ENCODE data around the gene SLC6A9. TPM values are rescaled to one million over a fixed set of nuclear protein-coding genes. Genes with fewer than 3 reads are reported as not detected.

SLC6A9 gene
- polyA plus RNA-seq (2011; rRNA removed) = 9.0 and 10.5 TPM in 2 replicates
- 6.4 and 8.3 TPM in 2 replicates for polyA plus RNA-seq (2012; cell fraction: cytosol; rRNA removed)
- polyA plus RNA-seq (2012; cell fraction: nucleus; rRNA removed) = 15.9 and 22.1 TPM in 2 replicates
- 11.1 to 17.7 TPM (median 17.3 TPM) in 3 replicates for polyA plus RNA-seq (2017; fragmentation: RNase III; extraction: RNeasy Plus Mini Kit Qiagen cat#74134 plus additional on column Dnase treatment)
- 22.0 and 24.1 TPM in 2 replicates for polyA minus RNA-seq (2011; rRNA and poly(A)+ RNA removed)

DNA sequence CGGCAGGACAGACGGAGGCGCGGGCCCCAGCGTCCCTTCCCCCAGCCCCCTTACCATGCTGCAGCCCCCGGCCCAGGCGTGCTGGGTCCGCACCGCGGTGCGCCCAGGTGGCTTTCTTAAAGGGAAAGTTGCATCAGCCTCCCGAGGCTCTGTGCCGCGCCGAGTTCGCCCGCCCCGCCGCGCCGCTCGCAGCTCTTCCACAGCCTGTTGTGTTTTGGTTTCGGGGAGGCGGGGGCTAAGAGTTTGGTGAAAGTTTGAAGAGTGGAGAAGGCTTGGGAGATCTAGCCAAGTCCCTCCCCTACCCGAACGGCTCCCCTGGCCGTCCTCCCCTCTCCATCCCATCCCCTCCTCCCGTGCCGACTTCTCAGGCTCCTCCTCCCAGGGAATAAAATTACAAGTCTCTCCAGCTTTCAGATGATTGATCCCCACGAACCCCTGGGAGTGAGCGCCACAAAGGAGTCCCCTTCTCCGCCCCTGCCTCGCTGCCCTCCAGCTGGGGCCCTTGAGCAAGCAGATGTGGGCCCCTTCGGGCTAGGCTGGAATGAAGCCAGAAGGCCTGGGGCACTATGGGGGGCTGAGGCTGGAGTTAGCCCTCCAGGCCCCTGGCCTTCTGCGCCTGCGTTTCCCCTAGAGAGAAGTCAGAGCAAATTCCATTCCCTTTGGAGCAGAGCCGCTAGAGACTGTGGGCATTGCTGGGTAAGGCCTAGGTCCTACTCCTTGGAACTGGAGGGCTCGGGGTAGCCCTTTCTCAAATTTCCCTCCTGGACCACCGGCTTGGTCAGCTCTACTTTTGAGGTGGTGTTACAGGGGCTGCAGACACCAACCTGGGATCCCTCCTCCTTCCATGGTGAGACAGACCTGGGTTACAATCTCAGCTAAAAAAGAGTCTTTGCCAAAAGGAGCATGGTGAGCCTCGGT lies at the start of gene SLC6A9:
SLC6A9 (minus strand) TSS at position 211 of the 918 bp plus-strand sequence. CDS start 7,185 bp downstream, outside the sequence.
- peaks cover 40% of the 10 kb centered on the region for H3K4me1 ChIP-seq
- FAIRE-seq (no peak), ATAC-seq (peak; percentile 14 to 19; a peak in 4 of 6 replicates), DNase-seq (ENCODE audit: low read depth in 1 of 2, low spot score in 1 of 2) (peak in 1 of 2 experiments; percentile 47)
- peak within 1 kb of the TSS; percentile 93 for H3K4me2 ChIP-seq
- ChIA-PET CTCF (interaction anchor here (0.9 to 25.3 kb wide), 5 partner anchors 16 to 268 kb away, joined by 3 to 412 read pairs (median 4); no protein-coding TSS in a partner anchor), POLR2A (no interaction called here)
- H3K27ac ChIP-seq = peak within 1 kb of the TSS; percentile 96 to 99
- TF ChIP-seq NPAS2 (CRISPR knock-in tag; IDR thresholded peaks at IDR 0.05; ENCODE audit: borderline replicate concordance) (no peak), JUN (IDR thresholded peaks at IDR 0.05) (0 out of 5 replicates have a peak, but pooled peaks of 1 of the 2 experiments have one; percentile 13), JUNB (IDR thresholded peaks at IDR 0.05) (no peak), HOXA7 (CRISPR knock-in tag; IDR thresholded peaks at IDR 0.05) (no peak), CEBPB (IDR thresholded peaks at IDR 0.05) (no peak), EHMT2 (IDR thresholded peaks at IDR 0.05; ENCODE audit: low read depth) (no peak)
- TF ChIP-seq, protein P1, sequence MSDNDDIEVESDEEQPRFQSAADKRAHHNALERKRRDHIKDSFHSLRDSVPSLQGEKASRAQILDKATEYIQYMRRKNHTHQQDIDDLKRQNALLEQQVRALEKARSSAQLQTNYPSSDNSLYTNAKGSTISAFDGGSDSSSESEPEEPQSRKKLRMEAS (IDR thresholded peaks at IDR 0.05) = no peak
- TF ChIP-seq, protein P2, sequence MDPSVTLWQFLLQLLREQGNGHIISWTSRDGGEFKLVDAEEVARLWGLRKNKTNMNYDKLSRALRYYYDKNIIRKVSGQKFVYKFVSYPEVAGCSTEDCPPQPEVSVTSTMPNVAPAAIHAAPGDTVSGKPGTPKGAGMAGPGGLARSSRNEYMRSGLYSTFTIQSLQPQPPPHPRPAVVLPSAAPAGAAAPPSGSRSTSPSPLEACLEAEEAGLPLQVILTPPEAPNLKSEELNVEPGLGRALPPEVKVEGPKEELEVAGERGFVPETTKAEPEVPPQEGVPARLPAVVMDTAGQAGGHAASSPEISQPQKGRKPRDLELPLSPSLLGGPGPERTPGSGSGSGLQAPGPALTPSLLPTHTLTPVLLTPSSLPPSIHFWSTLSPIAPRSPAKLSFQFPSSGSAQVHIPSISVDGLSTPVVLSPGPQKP (IDR thresholded peaks at IDR 0.05; ENCODE audit: low read depth, low read length) = no peak
- peak within 1 kb of the TSS; percentile 82 for H3K4me3 ChIP-seq
- no peaks in the 10 kb centered on the region for H3K9me3 ChIP-seq
- WGBS (ENCODE audit: missing lambda C conversion rate) = 23% methylated on average over 24 of the region's 40 CpGs

DNA sequence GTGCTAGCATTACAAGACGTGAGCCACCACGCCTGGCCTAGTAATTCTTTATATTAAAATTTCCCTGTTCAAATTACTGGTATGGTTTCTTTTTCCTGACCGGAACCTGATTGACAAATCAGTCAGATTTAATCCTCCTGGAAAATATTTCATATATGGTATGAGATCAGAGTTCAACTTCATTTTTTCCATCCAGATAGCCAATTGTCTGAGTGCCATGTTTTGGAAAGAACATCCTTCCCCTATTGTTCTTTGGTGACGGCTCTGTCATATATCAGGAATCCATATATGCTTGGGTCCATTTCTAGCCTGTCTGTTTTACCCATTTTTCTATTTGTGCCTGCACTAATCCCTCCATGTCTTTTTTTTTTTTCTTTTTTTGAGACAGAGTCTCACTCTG lies 48.3 kb upstream of the SLC6A9 start:
- ChIA-PET POLR2A (no interaction called here), CTCF (no interaction called here)
- WGBS (ENCODE audit: missing lambda C conversion rate) = 94% methylated on average over 4 of the region's 4 CpGs
- H3K4me3 ChIP-seq = no peak overlapping the region
- H3K27ac ChIP-seq = no peak overlapping the region
- H3K9me3 ChIP-seq = no peaks in the 10 kb centered on the region
- no peaks in the 10 kb centered on the region for H3K4me1 ChIP-seq
- H3K4me2 ChIP-seq = no peak overlapping the region
- FAIRE-seq (no peak), DNase-seq (ENCODE audit: low read depth in 1 of 2, low spot score in 1 of 2) (no peak), ATAC-seq (no peak)
- TF ChIP-seq RCOR1 (IDR thresholded peaks at IDR 0.05; ENCODE audit: low read depth, low read length) (no peak), CHD2 (IDR thresholded peaks at IDR 0.05; ENCODE audit: low read length, partially characterized antibody) (no peak), NFE2L2 (conservative IDR thresholded peaks at IDR 0.05; ENCODE audit: low read length) (no peak), TP53 (CRISPR knock-in tag; IDR thresholded peaks at IDR 0.05) (no peak), BHLHE40 (IDR thresholded peaks at IDR 0.05; ENCODE audit: low read depth, low read length) (no peak), EHMT2 (IDR thresholded peaks at IDR 0.05; ENCODE audit: low read depth) (no peak)

DNA sequence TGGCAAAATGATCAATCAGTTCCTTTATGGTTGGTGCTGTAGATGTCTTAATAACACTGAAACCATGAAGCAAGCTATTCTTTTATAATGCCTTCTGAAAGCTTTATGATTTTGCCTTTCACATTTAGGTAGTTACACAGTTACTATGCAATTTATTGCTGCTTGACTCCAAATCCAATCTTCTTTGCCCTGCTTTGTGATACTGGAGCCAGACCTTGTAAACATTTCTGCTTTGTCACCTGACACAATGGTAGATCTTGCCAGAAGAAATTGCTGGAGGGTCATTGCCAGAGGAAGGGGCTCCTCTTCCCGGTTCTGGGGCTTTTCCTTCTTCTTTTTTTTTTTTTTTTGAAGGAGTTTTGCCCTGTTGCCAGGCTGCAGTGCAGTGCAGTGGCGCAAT lies 46.8 kb upstream of the SLC6A9 start:
- ATAC-seq = no peak
- no peak for DNase-seq (ENCODE audit: low read depth in 1 of 2, low spot score in 1 of 2)
- Histone ChIP-seq H3K4me2 (no peak overlapping the region), H3K9me3 (no peaks in the 10 kb centered on the region), H3K27ac (no peak overlapping the region), H3K4me1 (no peaks in the 10 kb centered on the region), H3K4me3 (no peak overlapping the region)
- no peak for TF ChIP-seq FOXS1 (CRISPR knock-in tag; IDR thresholded peaks at IDR 0.05)
- TF ChIP-seq GATA3 (IDR thresholded peaks at IDR 0.05; ENCODE audit: borderline replicate concordance) = no peak
- no peak for TF ChIP-seq JUN (IDR thresholded peaks at IDR 0.05)
- no peak for TF ChIP-seq CBX8 (IDR thresholded peaks at IDR 0.05)
- TF ChIP-seq MYC (IDR thresholded peaks at IDR 0.05; ENCODE audit: borderline replicate concordance, low read length) = no peak
- no peak for TF ChIP-seq JUNB (IDR thresholded peaks at IDR 0.05)
- no peak for TF ChIP-seq MAZ (IDR thresholded peaks at IDR 0.05; ENCODE audit: borderline replicate concordance, low read depth, low read length)
- no peak for TF ChIP-seq ZC3H11A (IDR thresholded peaks at IDR 0.05)
- TF ChIP-seq, protein P3, sequence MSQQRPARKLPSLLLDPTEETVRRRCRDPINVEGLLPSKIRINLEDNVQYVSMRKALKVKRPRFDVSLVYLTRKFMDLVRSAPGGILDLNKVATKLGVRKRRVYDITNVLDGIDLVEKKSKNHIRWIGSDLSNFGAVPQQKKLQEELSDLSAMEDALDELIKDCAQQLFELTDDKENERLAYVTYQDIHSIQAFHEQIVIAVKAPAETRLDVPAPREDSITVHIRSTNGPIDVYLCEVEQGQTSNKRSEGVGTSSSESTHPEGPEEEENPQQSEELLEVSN (IDR thresholded peaks at IDR 0.05; ENCODE audit: borderline replicate concordance, low read depth) = no peak
- no peak for FAIRE-seq
- ChIA-PET CTCF (no interaction called here), POLR2A (no interaction called here)
- WGBS (ENCODE audit: missing lambda C conversion rate) = 28% methylated on average over 1 of the region's 2 CpGs
